ENCODE results near the gene RANBP9. TPM values are rescaled to one million over a fixed set of nuclear protein-coding genes. Genes with fewer than 3 reads are reported as not detected.

Gene RANBP9
- total RNA-seq, 5 donors from 2014 or later (not counting 1 experiment from before 2014, with no cell fraction given): 44.9 to 59.4 (median 46.8) TPM

DNA sequence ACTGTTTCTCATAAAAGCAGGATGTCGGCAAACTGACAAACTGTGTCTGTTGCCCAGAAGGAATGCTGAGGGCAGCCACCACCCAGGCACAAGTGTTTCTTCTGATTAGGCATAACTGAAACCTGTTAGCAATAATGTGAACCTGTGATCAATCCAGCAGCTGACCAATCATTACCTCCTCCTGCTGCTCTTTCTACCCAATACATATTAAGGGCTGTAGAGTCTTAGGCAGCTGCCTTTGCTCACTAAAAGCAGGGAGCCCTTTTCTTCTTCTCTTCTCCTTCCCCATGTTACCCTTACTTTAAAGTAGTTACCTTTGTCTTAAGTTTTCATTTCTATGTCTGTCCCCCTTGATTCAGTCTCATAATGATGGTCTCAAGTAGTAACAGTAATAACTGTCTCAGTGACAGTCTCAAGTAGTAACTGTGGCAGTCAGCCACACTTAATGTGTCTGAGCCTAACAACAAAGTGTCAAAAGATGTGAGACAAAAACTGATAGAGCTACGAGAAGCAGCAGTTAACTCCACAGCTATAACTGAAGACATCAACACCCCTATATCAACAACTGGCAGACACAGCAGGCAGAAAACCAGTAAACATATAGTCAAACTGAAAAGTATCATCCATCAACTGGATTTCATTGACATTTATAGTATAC, 37.0 kb downstream of the RANBP9 start:
- no peak overlapping the region for H3K4me3 Mint-ChIP-seq
- POLR2A ChIA-PET: no interaction called here

DNA sequence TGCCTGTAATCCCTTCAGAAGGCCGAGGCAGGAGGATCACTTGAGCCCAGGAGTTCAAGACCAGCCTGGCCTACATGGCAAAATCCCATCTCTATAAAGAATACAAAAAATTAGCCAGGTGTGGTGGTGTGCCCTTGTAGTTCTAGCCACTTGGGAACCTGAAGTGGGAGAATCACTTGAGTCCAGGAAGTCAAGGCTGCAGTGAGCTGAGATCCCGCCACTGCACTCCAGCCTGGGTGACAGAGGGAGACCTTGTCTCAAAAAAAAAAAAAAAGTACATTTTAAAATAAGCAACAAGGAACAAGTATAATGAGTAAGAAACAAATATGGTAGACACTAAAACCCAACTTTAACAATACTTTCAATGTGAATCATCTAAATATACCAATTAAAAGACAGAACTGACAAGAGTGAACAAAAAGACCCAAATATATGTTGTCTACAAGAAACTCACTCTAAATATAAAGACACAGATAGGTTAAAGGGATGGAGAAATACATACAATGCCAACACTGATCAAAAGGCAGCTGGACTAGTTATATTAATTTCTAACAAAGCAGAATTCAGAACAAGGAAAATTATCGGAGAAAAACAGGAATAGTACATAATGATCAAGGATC, 37.7 kb downstream of the RANBP9 start:
- peaks cover 29% of the 10 kb centered on the region for H3K36me3 Mint-ChIP-seq
- no peaks in the 10 kb centered on the region for H3K27me3 ChIP-seq (replicated peaks in 1 of 2; ENCODE audit: control insufficient read depth in 2 of 2, extremely low read depth in 1 of 2, insufficient read depth in 2 of 2, low read length in 1 of 2)
- peaks cover 5 to 15% (median 7%) of the 10 kb centered on the region in 3 donors for H3K9me3 Mint-ChIP-seq
- DNase-seq (no peak), ATAC-seq (replicated peaks in 1 of 4) (no peak)
- peaks cover 72 to 83% (median 73%) of the 10 kb centered on the region in 3 donors for H3K4me1 Mint-ChIP-seq
- peaks cover 0 to 20% of the 10 kb centered on the region in 2 experiments for H3K4me1 ChIP-seq (ENCODE audit: control insufficient read depth in 1 of 2, extremely low read depth in 1 of 2, insufficient read depth in 2 of 2, low read length in 2 of 2)
- ChIA-PET CTCF (interaction anchor here (0.5 to 0.9 kb wide), 2 partner anchors 14 to 101 kb away, joined by 3 to 5 read pairs; no protein-coding TSS in a partner anchor), POLR2A (no interaction called here)
- peaks cover 3% of the 10 kb centered on the region for H3K9me3 ChIP-seq
- H3K36me3 ChIP-seq (ENCODE audit: control insufficient read depth in 2 of 2, extremely low read depth in 1 of 2, insufficient read depth in 1 of 2, low read length in 1 of 2): no peaks in the 10 kb centered on the region
- H3K27ac Mint-ChIP-seq: no peak overlapping the region
- H3K4me3 ChIP-seq (ENCODE audit: control insufficient read depth in 1 of 2, extremely low read depth in 1 of 2, low read length in 1 of 2): no peak overlapping the region
- no peak overlapping the region for H3K27ac ChIP-seq (ENCODE audit: low read length)
- H3K4me3 Mint-ChIP-seq: no peak overlapping the region
- H3K27me3 Mint-ChIP-seq: no peaks in the 10 kb centered on the region
- WGBS (ENCODE audit: insufficient coverage): no CpG with 5 or more reads among the region's 3 CpGs

More for the DNA sequence above, 37.0 kb downstream of the RANBP9 start:
- H3K4me1 Mint-ChIP-seq: peaks cover 68 to 80% (median 70%) of the 10 kb centered on the region in 3 donors
- CTCF ChIA-PET: interaction anchor here in 1 of 2 donors (0.6 kb wide), 1 partner anchor 59 kb away, joined by 4 read pairs; no protein-coding TSS in a partner anchor
- Histone ChIP-seq H3K27me3 (replicated peaks in 1 of 2; ENCODE audit: control insufficient read depth in 2 of 2, extremely low read depth in 1 of 2, insufficient read depth in 2 of 2, low read length in 1 of 2) (no peaks in the 10 kb centered on the region), H3K4me3 (ENCODE audit: control insufficient read depth in 1 of 2, extremely low read depth in 1 of 2, low read length in 1 of 2) (no peak overlapping the region), H3K9me3 (peaks cover 3% of the 10 kb centered on the region), H3K4me1 (ENCODE audit: control insufficient read depth in 1 of 2, extremely low read depth in 1 of 2, insufficient read depth in 2 of 2, low read length in 2 of 2) (peaks cover 0 to 17% of the 10 kb centered on the region in 2 experiments), H3K36me3 (ENCODE audit: control insufficient read depth in 2 of 2, extremely low read depth in 1 of 2, insufficient read depth in 1 of 2, low read length in 1 of 2) (no peaks in the 10 kb centered on the region), H3K27ac (ENCODE audit: low read length) (no peak overlapping the region)
- peaks cover 34% of the 10 kb centered on the region for H3K36me3 Mint-ChIP-seq
- ATAC-seq (replicated peaks in 1 of 4) (no peak), DNase-seq (no peak)
- peaks cover 5 to 15% (median 7%) of the 10 kb centered on the region in 3 donors for H3K9me3 Mint-ChIP-seq
- no peak overlapping the region for H3K27ac Mint-ChIP-seq
- H3K27me3 Mint-ChIP-seq: no peaks in the 10 kb centered on the region
- 75% methylated on average over 2 of the region's 2 CpGs for WGBS (ENCODE audit: insufficient coverage)

GRCh38 chr6:13673368-13673767, 38.3 kb downstream of the RANBP9 start:
- no peaks in the 10 kb centered on the region for H3K36me3 ChIP-seq (ENCODE audit: control insufficient read depth in 2 of 2, extremely low read depth in 1 of 2, insufficient read depth in 1 of 2, low read length in 1 of 2)
- ATAC-seq (replicated peaks in 1 of 4): no peak
- H3K9me3 Mint-ChIP-seq: peaks cover 5 to 15% (median 7%) of the 10 kb centered on the region in 3 donors
- peaks cover 26% of the 10 kb centered on the region for H3K36me3 Mint-ChIP-seq
- POLR2A ChIA-PET: no interaction called here
- H3K27ac ChIP-seq (ENCODE audit: low read length): no peak overlapping the region
- H3K27ac Mint-ChIP-seq: peak overlapping the region in 1 of 2 donors; percentile 46
- no peak overlapping the region for H3K4me3 Mint-ChIP-seq
- peaks cover 3% of the 10 kb centered on the region for H3K9me3 ChIP-seq
- CTCF ChIA-PET: interaction anchor here (0.5 to 0.9 kb wide), 4 partner anchors 14 to 180 kb away, joined by 3 to 5 read pairs (median 4); no protein-coding TSS in a partner anchor
- H3K4me1 Mint-ChIP-seq: peaks cover 72 to 83% (median 73%) of the 10 kb centered on the region in 3 donors
- H3K27me3 Mint-ChIP-seq: no peaks in the 10 kb centered on the region
- H3K27me3 ChIP-seq (replicated peaks in 1 of 2; ENCODE audit: control insufficient read depth in 2 of 2, extremely low read depth in 1 of 2, insufficient read depth in 2 of 2, low read length in 1 of 2): no peaks in the 10 kb centered on the region
- no peak overlapping the region for H3K4me3 ChIP-seq (ENCODE audit: control insufficient read depth in 1 of 2, extremely low read depth in 1 of 2, low read length in 1 of 2)
- peaks cover 0 to 18% of the 10 kb centered on the region in 2 experiments for H3K4me1 ChIP-seq (ENCODE audit: control insufficient read depth in 1 of 2, extremely low read depth in 1 of 2, insufficient read depth in 2 of 2, low read length in 2 of 2)
- DNase-seq: no peak
- WGBS (ENCODE audit: insufficient coverage): no CpG with 5 or more reads among the region's 1 CpG

GRCh38 chr6:13672904-13673303, 38.7 kb downstream of the RANBP9 start:
- no peaks in the 10 kb centered on the region for H3K27me3 Mint-ChIP-seq
- peaks cover 24% of the 10 kb centered on the region for H3K36me3 Mint-ChIP-seq
- no peak overlapping the region for H3K4me3 ChIP-seq (ENCODE audit: control insufficient read depth in 1 of 2, extremely low read depth in 1 of 2, low read length in 1 of 2)
- peaks cover 0 to 16% of the 10 kb centered on the region in 2 experiments for H3K4me1 ChIP-seq (ENCODE audit: control insufficient read depth in 1 of 2, extremely low read depth in 1 of 2, insufficient read depth in 2 of 2, low read length in 2 of 2)
- ChIA-PET POLR2A (interaction anchor here in 1 of 2 donors (1.1 kb wide), 1 partner anchor 9 kb away, joined by 4 read pairs; no protein-coding TSS in a partner anchor), CTCF (interaction anchor here (0.6 to 1.3 kb wide), 3 partner anchors 20 to 180 kb away, joined by 3 to 4 read pairs (median 4); partner anchors contain the start of gene NOL7 (in 1 of the 2))
- no peak overlapping the region for H3K4me3 Mint-ChIP-seq
- H3K27me3 ChIP-seq (replicated peaks in 1 of 2; ENCODE audit: control insufficient read depth in 2 of 2, extremely low read depth in 1 of 2, insufficient read depth in 2 of 2, low read length in 1 of 2): no peaks in the 10 kb centered on the region
- H3K27ac ChIP-seq (ENCODE audit: low read length): no peak overlapping the region
- no peak for ATAC-seq (replicated peaks in 1 of 4)
- peaks cover 74 to 84% (median 76%) of the 10 kb centered on the region in 3 donors for H3K4me1 Mint-ChIP-seq
- H3K9me3 ChIP-seq: peaks cover 3% of the 10 kb centered on the region
- no peaks in the 10 kb centered on the region for H3K36me3 ChIP-seq (ENCODE audit: control insufficient read depth in 2 of 2, extremely low read depth in 1 of 2, insufficient read depth in 1 of 2, low read length in 1 of 2)
- peak overlapping the region; percentile 12 to 46 for H3K27ac Mint-ChIP-seq
- no peak for DNase-seq
- peaks cover 5 to 15% (median 7%) of the 10 kb centered on the region in 3 donors for H3K9me3 Mint-ChIP-seq

- Mint-ChIP-seq H3K27me3 (no peaks in the 10 kb centered on the region), H3K27ac (peak overlapping the region; percentile 8 to 12), H3K4me3 (no peak overlapping the region), H3K9me3 (peaks cover 5 to 10% (median 7%) of the 10 kb centered on the region in 3 donors), H3K4me1 (peaks cover 80 to 88% (median 85%) of the 10 kb centered on the region in 3 donors), H3K36me3 (peaks cover 19% of the 10 kb centered on the region)
- H3K4me3 ChIP-seq (ENCODE audit: control insufficient read depth in 1 of 2, extremely low read depth in 1 of 2, low read length in 1 of 2): no peak overlapping the region
- no peak for DNase-seq
- WGBS (ENCODE audit: insufficient coverage): no CpG with 5 or more reads among the region's 1 CpG
- ChIA-PET CTCF (interaction anchor here in 1 of 2 donors (0.5 to 1.3 kb wide), 2 partner anchors 56 to 123 kb away, joined by 3 read pairs; partner anchors contain the start of gene NOL7), POLR2A (interaction anchor here (0.5 to 1.1 kb wide), 4 partner anchors 10 to 1751 kb away, joined by 3 to 7 read pairs (median 4); no protein-coding TSS in a partner anchor)
- H3K4me1 ChIP-seq (ENCODE audit: control insufficient read depth in 1 of 2, extremely low read depth in 1 of 2, insufficient read depth in 2 of 2, low read length in 2 of 2): peaks cover 6 to 14% of the 10 kb centered on the region in 2 experiments
- H3K36me3 ChIP-seq (ENCODE audit: control insufficient read depth in 2 of 2, extremely low read depth in 1 of 2, insufficient read depth in 1 of 2, low read length in 1 of 2): no peaks in the 10 kb centered on the region
- H3K27ac ChIP-seq (ENCODE audit: low read length): no peak overlapping the region
- no peaks in the 10 kb centered on the region for H3K27me3 ChIP-seq (replicated peaks in 1 of 2; ENCODE audit: control insufficient read depth in 2 of 2, extremely low read depth in 1 of 2, insufficient read depth in 2 of 2, low read length in 1 of 2)
- no peak for ATAC-seq (replicated peaks in 1 of 4)
- peaks cover 3% of the 10 kb centered on the region for H3K9me3 ChIP-seq
Observed at GRCh38 chr6:13671548-13672127, 40.0 kb downstream of the RANBP9 start.

DNA sequence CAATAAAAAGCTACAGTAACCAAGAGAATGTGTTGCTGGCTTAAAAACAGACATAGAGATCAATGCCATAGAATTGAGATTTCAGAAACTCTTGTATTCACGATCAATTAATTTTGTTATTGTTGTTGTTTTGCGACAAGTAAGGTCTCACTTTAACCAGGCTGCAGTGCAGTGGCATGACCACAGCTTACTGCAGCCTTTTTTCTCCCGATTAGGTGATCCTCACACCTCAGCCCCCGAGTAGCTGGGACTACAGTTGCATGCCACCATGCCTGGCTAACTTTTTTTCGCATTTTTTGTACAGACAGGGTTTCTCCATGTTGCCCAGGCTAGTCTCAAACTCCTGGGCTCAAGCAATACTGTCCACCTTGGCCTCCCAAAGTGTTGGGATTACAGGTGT, 42.2 kb downstream of the RANBP9 start:
- Histone ChIP-seq H3K36me3 (ENCODE audit: control insufficient read depth in 2 of 2, extremely low read depth in 1 of 2, insufficient read depth in 1 of 2, low read length in 1 of 2) (no peaks in the 10 kb centered on the region), H3K27ac (ENCODE audit: low read length) (no peak overlapping the region), H3K4me1 (ENCODE audit: control insufficient read depth in 1 of 2, extremely low read depth in 1 of 2, insufficient read depth in 2 of 2, low read length in 2 of 2) (peaks cover 12 to 18% of the 10 kb centered on the region in 2 experiments), H3K9me3 (no peaks in the 10 kb centered on the region), H3K4me3 (ENCODE audit: control insufficient read depth in 1 of 2, extremely low read depth in 1 of 2, low read length in 1 of 2) (no peak overlapping the region), H3K27me3 (replicated peaks in 1 of 2; ENCODE audit: control insufficient read depth in 2 of 2, extremely low read depth in 1 of 2, insufficient read depth in 2 of 2, low read length in 1 of 2) (no peaks in the 10 kb centered on the region)
- CTCF ChIA-PET: no interaction called here
- Mint-ChIP-seq H3K27me3 (no peaks in the 10 kb centered on the region), H3K27ac (no peak overlapping the region), H3K4me3 (no peak overlapping the region), H3K9me3 (no peaks in the 10 kb centered on the region), H3K4me1 (peaks cover 86 to 90% (median 90%) of the 10 kb centered on the region in 3 donors), H3K36me3 (peaks cover 9% of the 10 kb centered on the region)
- POLR2A ChIA-PET: interaction anchor here in 1 of 2 donors (1.3 kb wide), 1 partner anchor 27 kb away, joined by 3 read pairs; no protein-coding TSS in a partner anchor
- no peak for ATAC-seq (replicated peaks in 1 of 4)
- DNase-seq: no peak
- 90% methylated on average over 3 of the region's 5 CpGs for WGBS (ENCODE audit: insufficient coverage)

Data from T-cell (primary cell).